Aorta (tissue), 5 donors: ENCODE measurements around the gene PRSS35. TPM values are rescaled to one million over a fixed set of nuclear protein-coding genes. Genes with fewer than 3 reads are reported as not detected.
"Not testable (repeated sequence)": the region's sequence is repeated elsewhere in the genome, so short reads cannot be mapped to it uniquely, and the experiment has no call there.

ENCODE experiments used
- ATAC-seq: fragments of 200-7000 bp; cut with Tn5 transposase; one replicate; pipeline ENCODE4 v1.9.1; 2022; ENCODE audit warnings: moderate library complexity; ENCODE audit not compliant: low FRiP score
- DNase-seq, 2 donors: peaks; one replicate each; pipeline ENCODE4 v3.0.0-alpha.2; 2020
- H3K27ac ChIP-seq, 2 donors: one replicate each; pipeline ENCODE4 v1.5.1; 2013; ENCODE audit warnings: low read length in 2 of 2, mild to moderate bottlenecking in 2 of 2, moderate library complexity in 2 of 2, control low read depth in 1 of 2, inconsistent platforms in 1 of 2, low read depth in 1 of 2
- H3K27me3 ChIP-seq, 2 donors: one replicate each; pipeline ENCODE4 v1.6.1; 2013; ENCODE audit warnings: control low read depth in 1 of 2, low read length in 1 of 2, mild to moderate bottlenecking in 1 of 2, moderate library complexity in 1 of 2; ENCODE audit not compliant: insufficient read depth in 2 of 2, control insufficient read depth in 1 of 2
- H3K36me3 ChIP-seq, 2 donors: one replicate each; pipeline ENCODE4 v1.6.1; 2013; ENCODE audit warnings: control low read depth in 1 of 2, low read length in 1 of 2, mild to moderate bottlenecking in 1 of 2; ENCODE audit not compliant: insufficient read depth in 2 of 2, control insufficient read depth in 1 of 2
- H3K4me1 ChIP-seq, 2 donors: one replicate each; pipeline ENCODE4 v1.6.1; 2013; ENCODE audit warnings: low read length in 2 of 2, control low read depth in 1 of 2, mild to moderate bottlenecking in 1 of 2, moderate library complexity in 1 of 2; ENCODE audit not compliant: insufficient read depth in 2 of 2, control insufficient read depth in 1 of 2
- H3K4me3 ChIP-seq, 2 donors: one replicate each; pipeline ENCODE4 v1.5.1; 2013; ENCODE audit warnings: low read length in 2 of 2, control low read depth in 1 of 2, mild to moderate bottlenecking in 1 of 2
- H3K9me3 ChIP-seq: one replicate; pipeline ENCODE4 v1.6.1; 2013; ENCODE audit warnings: mild to moderate bottlenecking, low read length; ENCODE audit not compliant: control insufficient read depth
- WGBS, 2 donors: extraction: QIAGEN DNeasy Blood & Tissue Kit; methylation state at CpG; one replicate each; pipeline ENCODE4 v1.1.7; 2013; 5-methylcytosine and 5-hydroxymethylcytosine counted together
- intact Hi-C, 2 donors: fragments of 100-400 bp; cut with DNase I; formaldehyde crosslinking; loops; one replicate each; pipeline versions ENCODE4 v1.14.2 to v1.15.0; 2022
- polyA plus RNA-seq, 2 donors: library from polyadenylated mRNA; stranded (reverse); fragments of 200-250 nt; gene quantifications; one replicate each; pipeline ENCODE4 v1.2.3, GENCODE V29; 2013
- total RNA-seq, 2 donors: library from RNA; stranded (reverse); fragmentation: NEBNext Ultra II Directional; extraction: Animal tissue kit (Norgen Biotek cat#: 25700); gene quantifications; one replicate each; pipeline ENCODE4 v1.2.1, GENCODE V29; 2021
- donor health status: healthy with polysubstance abuse.
- donor health status: Bipolar disorder and iron deficiency.
- donor health status: DM: no; HTN: no; CAD: no.
- donor health status: DM: no; HTN: no; CAD: no.
- donor health status: DM: yes; HTN: yes; CAD: no.

PRSS35 gene
- total and polyA plus RNA-seq, 4 donors = 4.1 to 8.2 (median 4.5) TPM

GRCh38 chr6:83474309-83474708, 38.0 kb upstream of the PRSS35 start:
- intact Hi-C loops = no loop called here

GRCh38 chr6:83476971-83477370, 35.4 kb upstream of the PRSS35 start:
- H3K4me3 ChIP-seq = no peak overlapping the region

More at GRCh38 chr6:83474309-83474708, 38.0 kb upstream of the PRSS35 start:
- no peak overlapping the region for H3K27ac ChIP-seq
- H3K36me3 ChIP-seq = no peaks in the 10 kb centered on the region
- H3K9me3 ChIP-seq = no peaks in the 10 kb centered on the region
- no peak for DNase-seq
- H3K27me3 ChIP-seq = peaks cover 0 to 1% of the 10 kb centered on the region in 2 donors
- 61 to 63% methylated on average over 4 of the region's 4 CpGs for WGBS, 2 donors
- H3K4me1 ChIP-seq = no peaks in the 10 kb centered on the region
- ATAC-seq = no peak
- no peak overlapping the region for H3K4me3 ChIP-seq

DNA sequence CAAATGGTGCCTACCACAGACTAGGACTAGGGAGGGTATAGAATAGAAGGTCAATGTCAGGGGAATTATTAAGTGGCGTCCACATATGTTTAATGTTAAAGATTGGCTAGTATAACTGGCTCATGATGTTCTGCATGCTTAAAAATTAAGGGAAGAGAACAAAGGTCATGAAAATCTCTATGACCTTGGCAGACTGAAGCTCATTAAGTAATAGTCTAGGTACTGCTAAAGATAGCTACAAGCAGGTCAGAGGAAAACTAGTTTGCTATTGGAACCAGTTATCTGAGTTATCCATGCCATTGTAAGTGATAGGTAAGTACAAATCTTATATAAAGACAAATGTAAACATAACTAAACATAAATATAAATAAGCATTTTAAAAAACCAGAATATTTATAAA, 32.9 kb upstream of the PRSS35 start:
- DNase-seq (no peak), ATAC-seq (no peak)
- H3K27ac ChIP-seq = no peak overlapping the region
- WGBS, 2 donors = 81 to 93% methylated on average over 1 of the region's 1 CpG
- no peaks in the 10 kb centered on the region for H3K27me3 ChIP-seq
- intact Hi-C loops = no loop called here
- H3K4me1 ChIP-seq = no peaks in the 10 kb centered on the region
- no peaks in the 10 kb centered on the region for H3K9me3 ChIP-seq
- H3K4me3 ChIP-seq = no peak overlapping the region
- H3K36me3 ChIP-seq = no peaks in the 10 kb centered on the region

More at GRCh38 chr6:83476971-83477370, 35.4 kb upstream of the PRSS35 start:
- no peaks in the 10 kb centered on the region for H3K36me3 ChIP-seq
- H3K27ac ChIP-seq = no peak overlapping the region
- H3K27me3 ChIP-seq = peaks cover 0 to 1% of the 10 kb centered on the region in 2 donors
- WGBS, 2 donors = 97 to 100% methylated on average over 1 of the region's 1 CpG
- DNase-seq (no peak), ATAC-seq (no peak)
- H3K4me1 ChIP-seq = no peaks in the 10 kb centered on the region
- no peaks in the 10 kb centered on the region for H3K9me3 ChIP-seq
- intact Hi-C loops = no loop called here

DNA sequence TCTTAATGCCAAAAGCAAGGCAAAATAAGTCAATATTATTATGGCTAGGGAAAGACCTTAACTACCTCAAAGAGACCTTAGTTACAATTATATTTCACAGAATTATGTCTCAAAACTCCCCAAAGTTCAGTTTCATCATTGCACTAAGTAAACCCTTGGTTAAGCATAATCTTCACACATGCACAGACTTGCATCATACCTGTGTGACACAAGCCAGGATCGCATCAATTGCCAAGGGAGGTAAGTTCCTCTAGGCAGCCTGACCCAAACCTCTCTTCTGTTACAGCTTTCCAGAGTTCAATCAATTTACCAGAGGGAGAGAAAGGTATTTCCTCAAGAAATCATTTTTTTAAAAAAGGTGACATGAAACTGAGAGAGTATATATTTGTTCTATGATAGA, 31.9 kb upstream of the PRSS35 start:
- intact Hi-C loops = no loop called here
- ATAC-seq (no peak), DNase-seq (no peak)
- Histone ChIP-seq H3K36me3 (no peaks in the 10 kb centered on the region), H3K9me3 (no peaks in the 10 kb centered on the region), H3K4me1 (no peaks in the 10 kb centered on the region), H3K27ac (no peak overlapping the region), H3K27me3 (no peaks in the 10 kb centered on the region), H3K4me3 (no peak overlapping the region)
- 89 to 90% methylated on average over 1 of the region's 1 CpG for WGBS, 2 donors

DNA sequence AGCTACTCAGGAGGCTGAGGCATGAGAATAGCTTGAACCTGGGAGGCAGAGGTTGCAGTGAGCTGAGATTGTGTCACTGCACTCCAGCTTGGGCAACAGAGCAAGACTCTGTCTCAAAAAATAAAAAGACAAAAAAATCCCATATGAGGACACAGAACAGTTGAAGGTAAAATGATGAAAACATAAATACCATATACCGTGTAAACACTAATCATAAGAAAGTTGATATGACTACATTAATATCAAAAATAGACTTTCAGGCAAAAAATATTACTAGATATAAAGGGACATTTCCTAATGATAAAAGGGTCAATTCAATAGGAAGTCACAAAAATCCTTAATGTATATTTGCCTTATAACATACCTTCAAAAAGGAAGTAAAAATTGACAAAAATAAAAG, 30.4 kb upstream of the PRSS35 start:
- H3K4me3 ChIP-seq, H3K27ac ChIP-seq, H3K4me1 ChIP-seq, H3K36me3 ChIP-seq, ATAC-seq, H3K27me3 ChIP-seq, DNase-seq, H3K9me3 ChIP-seq, intact Hi-C loops: not testable (repeated sequence)
- 97 to 99% methylated on average over 1 of the region's 1 CpG for WGBS, 2 donors

- Histone ChIP-seq H3K27ac (no peak overlapping the region), H3K27me3 (no peaks in the 10 kb centered on the region), H3K4me1 (no peaks in the 10 kb centered on the region), H3K36me3 (no peaks in the 10 kb centered on the region), H3K4me3 (no peak overlapping the region), H3K9me3 (no peaks in the 10 kb centered on the region)
- no peak for DNase-seq
- intact Hi-C loops = no loop called here
- no peak for ATAC-seq
- 76 to 80% methylated on average over 2 of the region's 2 CpGs for WGBS, 2 donors
Observed at GRCh38 chr6:83488448-83488847, 23.9 kb upstream of the PRSS35 start.

DNA sequence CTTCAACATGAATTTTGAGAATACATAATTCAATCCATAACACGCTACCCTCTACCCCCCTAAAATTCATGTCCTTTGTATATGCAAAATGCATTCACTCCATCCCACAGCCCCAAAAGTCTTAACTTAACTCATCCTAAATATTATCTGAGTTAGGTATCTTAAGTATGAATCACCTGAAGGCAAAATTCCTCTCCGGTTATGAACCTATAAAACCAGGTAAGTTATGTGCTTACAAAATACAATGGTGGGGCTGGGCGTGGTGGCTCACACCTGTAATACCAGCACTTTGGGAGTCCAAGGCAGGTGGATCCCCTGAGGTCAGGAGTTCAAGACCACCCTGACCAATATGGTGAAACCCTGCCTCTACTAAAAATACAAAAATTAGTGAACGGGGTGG, 23.5 kb upstream of the PRSS35 start:
- no peak for ATAC-seq
- no peaks in the 10 kb centered on the region for H3K9me3 ChIP-seq
- no peaks in the 10 kb centered on the region for H3K4me1 ChIP-seq
- no peaks in the 10 kb centered on the region for H3K27me3 ChIP-seq
- intact Hi-C loops = no loop called here
- DNase-seq = no peak
- H3K4me3 ChIP-seq = no peak overlapping the region
- no peaks in the 10 kb centered on the region for H3K36me3 ChIP-seq
- WGBS, 2 donors = 82 to 83% methylated on average over 4 of the region's 4 CpGs
- no peak overlapping the region for H3K27ac ChIP-seq

- no peaks in the 10 kb centered on the region for H3K9me3 ChIP-seq
- H3K36me3 ChIP-seq = no peaks in the 10 kb centered on the region
- H3K27ac ChIP-seq = no peak overlapping the region
- 89 to 92% methylated on average over 2 of the region's 2 CpGs for WGBS, 2 donors
- ATAC-seq = no peak
- H3K27me3 ChIP-seq = no peaks in the 10 kb centered on the region
- intact Hi-C loops = no loop called here
- H3K4me3 ChIP-seq = no peak overlapping the region
- H3K4me1 ChIP-seq = no peaks in the 10 kb centered on the region
- no peak for DNase-seq
Observed at GRCh38 chr6:83490217-83490807, 22.0 kb upstream of the PRSS35 start.

DNA sequence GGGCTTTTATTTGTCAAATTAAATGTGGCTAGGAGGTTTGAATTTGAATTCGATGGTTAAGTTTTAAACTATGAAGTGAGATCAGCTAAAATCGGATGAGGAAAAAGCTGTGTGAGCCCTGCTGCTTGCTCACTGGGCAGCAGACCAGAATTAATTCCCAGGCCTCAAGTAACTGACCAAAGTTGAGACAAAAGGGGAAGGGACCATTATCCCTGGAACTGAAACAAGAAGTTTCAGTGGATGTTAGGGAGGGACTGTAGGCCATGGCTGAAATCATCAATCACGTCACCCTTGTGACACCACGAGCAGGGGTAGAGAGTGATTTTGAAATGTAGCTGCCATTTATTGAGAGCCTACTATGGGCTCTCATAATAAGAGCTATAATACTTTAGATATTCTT, 7.0 kb upstream of the PRSS35 start:
- Histone ChIP-seq H3K36me3 (no peaks in the 10 kb centered on the region), H3K27ac (no peak overlapping the region), H3K4me1 (no peaks in the 10 kb centered on the region), H3K27me3 (no peaks in the 10 kb centered on the region), H3K4me3 (no peak overlapping the region), H3K9me3 (no peaks in the 10 kb centered on the region)
- ATAC-seq = peak; percentile 48
- peak in 1 of 2 donors; percentile 52 for DNase-seq
- WGBS, 2 donors = 47 to 48% methylated on average over 4 of the region's 4 CpGs
- intact Hi-C loops = no loop called here
